ENCODE measurements around the gene YPEL1. TPM values are rescaled to one million over a fixed set of nuclear protein-coding genes. Genes with fewer than 3 reads are reported as not detected.

YPEL1 gene
- total RNA-seq, 4 donors from 2014 or later, result 3.1 to 16.5 (median 8.6) TPM

GRCh38 chr22:21712751-21713427 is 22.7 kb downstream of the YPEL1 start:
- TF ChIP-seq CTCF (IDR thresholded peaks at IDR 0.05; ENCODE audit: low read depth), result no peak

GRCh38 chr22:21711851-21712250 is 23.7 kb downstream of the YPEL1 start:
- TF ChIP-seq CTCF (IDR thresholded peaks at IDR 0.05; ENCODE audit: low read depth), result no peak

DNA sequence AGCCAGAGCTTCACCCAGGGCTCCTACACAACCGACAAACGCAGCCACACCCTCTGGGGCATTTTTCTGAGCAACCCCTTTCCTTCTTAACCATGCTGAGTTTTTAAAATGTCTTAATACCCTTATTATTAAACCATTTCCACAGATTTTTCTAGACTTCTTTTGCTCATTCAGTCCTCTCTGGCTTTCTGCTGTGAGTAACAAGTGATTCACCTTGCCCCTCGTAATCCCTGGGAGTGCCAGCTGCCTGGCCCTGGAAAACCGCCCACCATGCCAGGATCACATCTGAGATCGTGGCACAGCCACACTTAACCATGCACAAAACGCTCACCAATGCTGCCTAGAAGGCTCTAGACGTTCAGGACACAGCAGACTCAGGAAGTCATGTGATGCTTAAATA is 25.4 kb downstream of the YPEL1 start:
- TF ChIP-seq CTCF (IDR thresholded peaks at IDR 0.05; ENCODE audit: low read depth), result no peak

DNA sequence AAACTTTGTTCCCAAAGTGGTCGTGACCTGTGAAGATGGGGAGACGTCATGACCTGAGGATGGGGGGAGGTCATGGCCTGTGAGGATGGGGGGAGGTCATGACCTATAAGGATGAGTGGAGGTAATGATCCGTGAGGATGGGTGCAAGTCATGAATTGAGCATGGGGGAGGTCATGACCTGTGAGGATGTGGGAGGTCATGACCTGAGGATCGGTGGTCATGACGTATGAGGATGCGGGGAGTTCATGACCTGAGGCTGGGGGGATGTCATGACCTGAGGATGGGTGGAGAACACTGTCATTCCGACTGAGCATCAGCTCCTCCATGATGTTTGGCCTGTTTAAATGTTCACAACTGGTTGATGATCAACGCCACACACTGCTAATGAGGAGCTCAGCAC is 25.9 kb downstream of the YPEL1 start:
- no peak for TF ChIP-seq CTCF (IDR thresholded peaks at IDR 0.05; ENCODE audit: low read depth)

DNA sequence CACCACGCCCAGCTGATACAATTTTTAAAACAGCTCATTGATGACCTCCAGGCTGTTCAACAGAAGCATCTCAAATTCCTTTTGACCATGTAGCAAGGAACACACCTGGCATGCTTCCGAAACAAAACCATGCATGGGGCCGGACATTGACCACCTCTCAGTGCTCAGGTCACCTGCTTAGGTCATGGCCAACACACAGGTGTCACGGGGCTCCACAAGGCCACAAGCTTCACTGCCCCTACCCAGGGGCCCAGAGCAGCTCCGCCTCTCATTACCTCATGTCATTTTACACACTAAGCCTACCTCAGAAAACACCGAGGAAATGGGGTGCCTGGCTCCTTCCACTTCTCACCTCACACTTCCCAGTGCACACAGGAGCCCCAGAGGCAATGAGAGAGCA is 26.6 kb downstream of the YPEL1 start:
- TF ChIP-seq CTCF (IDR thresholded peaks at IDR 0.05; ENCODE audit: low read depth), result no peak

DNA sequence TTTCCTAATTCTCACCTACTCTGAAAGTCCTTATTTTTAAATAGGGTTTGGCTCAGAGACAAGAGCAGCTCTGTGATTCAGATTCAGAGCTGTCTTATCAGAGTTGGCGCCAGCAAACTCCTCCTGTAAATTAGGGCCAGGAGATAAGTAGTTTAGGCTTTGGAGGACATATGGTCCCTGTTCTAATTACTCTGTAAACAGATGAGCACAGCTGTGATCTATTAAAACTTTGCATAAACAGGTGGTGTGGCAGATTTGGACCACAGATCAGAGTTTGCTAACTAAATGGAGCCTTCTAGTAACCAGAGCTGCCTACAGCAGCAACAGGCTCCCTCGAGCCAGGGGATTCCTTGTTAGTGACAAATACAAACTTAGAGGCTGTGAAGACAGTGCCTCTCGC is 27.9 kb downstream of the YPEL1 start:
- TF ChIP-seq CTCF (IDR thresholded peaks at IDR 0.05; ENCODE audit: low read depth), result no peak

DNA sequence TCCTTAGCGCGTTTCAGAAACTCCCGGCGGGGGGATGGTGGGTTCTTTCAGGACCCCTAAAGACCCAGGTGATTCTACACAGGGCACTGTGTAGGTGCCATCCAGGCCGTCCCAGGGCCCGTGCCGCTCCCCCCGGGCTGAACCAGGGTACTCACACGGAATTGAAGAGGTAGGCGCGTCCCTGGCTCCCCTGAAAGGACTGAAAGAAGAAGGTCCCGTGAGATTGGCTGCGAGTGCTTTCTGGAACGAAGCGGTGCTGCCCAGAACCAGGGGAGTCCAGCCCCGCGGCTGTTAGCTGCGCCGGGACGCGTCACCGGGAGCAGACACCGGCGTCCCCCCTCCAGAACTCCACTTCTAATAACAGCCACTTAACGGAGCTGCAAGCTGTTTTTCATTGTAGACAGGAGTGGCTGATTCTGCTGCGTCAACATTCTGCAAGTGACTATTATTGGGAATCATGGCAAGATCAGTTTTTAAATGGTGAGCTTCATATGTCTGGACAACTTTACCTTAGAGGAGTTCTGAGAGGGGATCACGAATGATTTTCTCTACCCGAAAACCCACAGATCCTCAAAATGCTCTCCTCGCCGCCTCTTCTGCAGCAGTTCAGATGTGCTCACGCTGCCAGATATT is 31.8 kb downstream of the YPEL1 start:
- no peak for TF ChIP-seq CTCF (IDR thresholded peaks at IDR 0.05; ENCODE audit: low read depth)
